Ishikawa (cell line): Measurements from ENCODE around the gene CAPZB.

Experiments
- CEBPB ChIP-seq: IDR thresholded peaks from 2 replicates; pipeline ENCODE4 v1.6.1; 2012
- EP300 ChIP-seq: IDR thresholded peaks from 2 replicates; pipeline ENCODE4 v1.6.1; 2012; ENCODE audit warnings: borderline replicate concordance
- NFIC ChIP-seq: IDR thresholded peaks from 2 replicates; pipeline ENCODE4 v1.6.1; 2012
- RAD21 ChIP-seq: IDR thresholded peaks from 2 replicates; pipeline ENCODE4 v1.6.1; 2012; ENCODE audit warnings: low read depth
- TAF1 ChIP-seq: IDR thresholded peaks from 2 replicates; pipeline ENCODE4 v1.6.1; 2012; ENCODE audit warnings: low read depth, mild to moderate bottlenecking
- TEAD4 ChIP-seq: IDR thresholded peaks from 2 replicates; pipeline ENCODE4 v1.6.1; 2012
- YY1 ChIP-seq: IDR thresholded peaks from 2 replicates; pipeline ENCODE4 v1.6.1; 2012; ENCODE audit warnings: low read depth
- TF ChIP-seq, protein P1 (sequence below): IDR thresholded peaks from 2 replicates; pipeline ENCODE4 v1.6.1; 2012
- TF ChIP-seq, protein P2 (sequence below): IDR thresholded peaks from 2 replicates; pipeline ENCODE4 v1.6.1; 2012; ENCODE audit warnings: low read depth, mild to moderate bottlenecking
- TF ChIP-seq, protein P3 (sequence below): IDR thresholded peaks from 2 replicates; pipeline ENCODE4 v1.6.1; 2012

DNA sequence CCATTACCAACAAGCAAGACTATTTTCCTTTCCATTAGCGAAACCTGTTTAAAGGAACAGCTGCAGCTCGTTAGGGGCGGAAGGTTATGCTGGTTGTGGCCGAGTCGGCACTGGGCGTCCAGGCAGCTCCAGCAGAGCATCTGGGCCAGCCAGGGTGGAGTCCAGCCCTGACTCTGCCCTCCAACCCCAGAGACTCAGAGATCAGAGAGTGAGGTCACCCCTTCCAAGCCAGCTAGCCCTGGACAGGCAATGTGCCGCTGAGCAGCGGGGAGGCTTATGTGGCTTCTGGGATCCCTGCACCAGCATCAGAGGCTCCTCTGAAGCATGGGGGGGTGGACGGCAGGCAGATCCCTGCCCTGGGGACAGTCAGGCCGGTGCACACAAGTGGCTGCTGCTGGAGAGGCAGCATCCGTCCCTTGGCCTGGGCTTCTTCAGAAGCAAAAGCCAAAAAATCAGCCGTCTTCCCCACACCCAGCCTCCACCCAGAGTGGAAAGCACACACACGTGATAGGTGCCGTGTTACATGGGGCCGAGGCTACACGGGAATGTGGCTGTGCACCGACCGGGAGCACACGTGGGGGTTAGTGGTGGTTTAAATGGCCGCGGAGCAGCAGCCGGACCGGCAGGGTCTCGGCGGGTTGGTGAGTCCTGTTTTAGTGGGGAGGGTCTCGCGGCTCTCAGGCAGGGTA is 143.1 kb downstream of the CAPZB start:
- TF ChIP-seq, protein P1, sequence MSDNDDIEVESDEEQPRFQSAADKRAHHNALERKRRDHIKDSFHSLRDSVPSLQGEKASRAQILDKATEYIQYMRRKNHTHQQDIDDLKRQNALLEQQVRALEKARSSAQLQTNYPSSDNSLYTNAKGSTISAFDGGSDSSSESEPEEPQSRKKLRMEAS = no peak
- TF ChIP-seq, protein P2, sequence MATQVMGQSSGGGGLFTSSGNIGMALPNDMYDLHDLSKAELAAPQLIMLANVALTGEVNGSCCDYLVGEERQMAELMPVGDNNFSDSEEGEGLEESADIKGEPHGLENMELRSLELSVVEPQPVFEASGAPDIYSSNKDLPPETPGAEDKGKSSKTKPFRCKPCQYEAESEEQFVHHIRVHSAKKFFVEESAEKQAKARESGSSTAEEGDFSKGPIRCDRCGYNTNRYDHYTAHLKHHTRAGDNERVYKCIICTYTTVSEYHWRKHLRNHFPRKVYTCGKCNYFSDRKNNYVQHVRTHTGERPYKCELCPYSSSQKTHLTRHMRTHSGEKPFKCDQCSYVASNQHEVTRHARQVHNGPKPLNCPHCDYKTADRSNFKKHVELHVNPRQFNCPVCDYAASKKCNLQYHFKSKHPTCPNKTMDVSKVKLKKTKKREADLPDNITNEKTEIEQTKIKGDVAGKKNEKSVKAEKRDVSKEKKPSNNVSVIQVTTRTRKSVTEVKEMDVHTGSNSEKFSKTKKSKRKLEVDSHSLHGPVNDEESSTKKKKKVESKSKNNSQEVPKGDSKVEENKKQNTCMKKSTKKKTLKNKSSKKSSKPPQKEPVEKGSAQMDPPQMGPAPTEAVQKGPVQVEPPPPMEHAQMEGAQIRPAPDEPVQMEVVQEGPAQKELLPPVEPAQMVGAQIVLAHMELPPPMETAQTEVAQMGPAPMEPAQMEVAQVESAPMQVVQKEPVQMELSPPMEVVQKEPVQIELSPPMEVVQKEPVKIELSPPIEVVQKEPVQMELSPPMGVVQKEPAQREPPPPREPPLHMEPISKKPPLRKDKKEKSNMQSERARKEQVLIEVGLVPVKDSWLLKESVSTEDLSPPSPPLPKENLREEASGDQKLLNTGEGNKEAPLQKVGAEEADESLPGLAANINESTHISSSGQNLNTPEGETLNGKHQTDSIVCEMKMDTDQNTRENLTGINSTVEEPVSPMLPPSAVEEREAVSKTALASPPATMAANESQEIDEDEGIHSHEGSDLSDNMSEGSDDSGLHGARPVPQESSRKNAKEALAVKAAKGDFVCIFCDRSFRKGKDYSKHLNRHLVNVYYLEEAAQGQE = no peak
- TF ChIP-seq YY1 (no peak), EP300 (no peak), RAD21 (no peak), NFIC (no peak), TAF1 (no peak), CEBPB (no peak), TEAD4 (no peak)
- TF ChIP-seq, protein P3, sequence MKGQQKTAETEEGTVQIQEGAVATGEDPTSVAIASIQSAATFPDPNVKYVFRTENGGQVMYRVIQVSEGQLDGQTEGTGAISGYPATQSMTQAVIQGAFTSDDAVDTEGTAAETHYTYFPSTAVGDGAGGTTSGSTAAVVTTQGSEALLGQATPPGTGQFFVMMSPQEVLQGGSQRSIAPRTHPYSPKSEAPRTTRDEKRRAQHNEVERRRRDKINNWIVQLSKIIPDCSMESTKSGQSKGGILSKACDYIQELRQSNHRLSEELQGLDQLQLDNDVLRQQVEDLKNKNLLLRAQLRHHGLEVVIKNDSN = no peak
